Measurements from ENCODE around the gene TARBP2.

The TARBP2 gene

GRCh38 chr12:53500776-53501614 is at the start of gene TARBP2:
TSS of gene TARBP2 (plus strand) at chr12:53501283. CDS start at chr12:53501409, 126 bp downstream.
- in situ Hi-C loops (cut with MboI; ENCODE audit: low sequenced_read_pairs), result no loop called here

- in situ Hi-C loops (cut with MboI; ENCODE audit: low sequenced_read_pairs), result no loop called here
Measured at GRCh38 chr12:53451661-53452158, 49.4 kb upstream of the TARBP2 start, which contains the start of gene PCBP2. TSS of gene PCBP2 (plus strand) at chr12:53452102. CDS start at chr12:53454801, 2,699 bp downstream.

- in situ Hi-C loops (cut with MboI; ENCODE audit: low sequenced_read_pairs), result no loop called here
Measured at GRCh38 chr12:53452159-53453077, 48.7 kb upstream of the TARBP2 start.

GRCh38 chr12:53453953-53454640 is 47.0 kb upstream of the TARBP2 start:
- in situ Hi-C loops (cut with MboI; ENCODE audit: low sequenced_read_pairs), result no loop called here

GRCh38 chr12:53454707-53455106 is 46.4 kb upstream of the TARBP2 start:
- in situ Hi-C loops (cut with MboI; ENCODE audit: low sequenced_read_pairs), result no loop called here

- in situ Hi-C loops (cut with MboI; ENCODE audit: low sequenced_read_pairs), result no loop called here
Measured at GRCh38 chr12:53456654-53457366, 44.3 kb upstream of the TARBP2 start.

GRCh38 chr12:53459097-53459496 is 42.0 kb upstream of the TARBP2 start:
- in situ Hi-C loops (cut with MboI; ENCODE audit: low sequenced_read_pairs), result no loop called here

GRCh38 chr12:53461059-53461458 is 40.0 kb upstream of the TARBP2 start:
- in situ Hi-C loops (cut with MboI; ENCODE audit: low sequenced_read_pairs), result no loop called here

GRCh38 chr12:53461591-53461990 is 39.5 kb upstream of the TARBP2 start:
- in situ Hi-C loops (cut with MboI; ENCODE audit: low sequenced_read_pairs), result no loop called here

- in situ Hi-C loops (cut with MboI; ENCODE audit: low sequenced_read_pairs), result no loop called here
Measured at GRCh38 chr12:53462935-53463334, 38.1 kb upstream of the TARBP2 start.

- in situ Hi-C loops (cut with MboI; ENCODE audit: low sequenced_read_pairs), result no loop called here
Measured at GRCh38 chr12:53463802-53464560, 37.1 kb upstream of the TARBP2 start.

- in situ Hi-C loops (cut with MboI; ENCODE audit: low sequenced_read_pairs), result no loop called here
Measured at GRCh38 chr12:53464685-53465418, 36.2 kb upstream of the TARBP2 start.

- in situ Hi-C loops (cut with MboI; ENCODE audit: low sequenced_read_pairs), result no loop called here
Measured at GRCh38 chr12:53465679-53466078, 35.4 kb upstream of the TARBP2 start.

GRCh38 chr12:53466640-53467039 is 34.4 kb upstream of the TARBP2 start:
- in situ Hi-C loops (cut with MboI; ENCODE audit: low sequenced_read_pairs), result no loop called here

- in situ Hi-C loops (cut with MboI; ENCODE audit: low sequenced_read_pairs), result no loop called here
Measured at GRCh38 chr12:53467082-53467481, 34.0 kb upstream of the TARBP2 start.

GRCh38 chr12:53467880-53468279 is 33.2 kb upstream of the TARBP2 start:
- in situ Hi-C loops (cut with MboI; ENCODE audit: low sequenced_read_pairs), result no loop called here

GRCh38 chr12:53468282-53468681 is 32.8 kb upstream of the TARBP2 start:
- in situ Hi-C loops (cut with MboI; ENCODE audit: low sequenced_read_pairs), result no loop called here

- in situ Hi-C loops (cut with MboI; ENCODE audit: low sequenced_read_pairs), result no loop called here
Measured at GRCh38 chr12:53472056-53472582, 29.0 kb upstream of the TARBP2 start.

GRCh38 chr12:53474077-53474476 is 27.0 kb upstream of the TARBP2 start:
- in situ Hi-C loops (cut with MboI; ENCODE audit: low sequenced_read_pairs), result no loop called here

Data from HL-60/S4 treated with retinoic acid at 250 ng/mL for 4 days and 3 days (cell line).